Activated B cell treated with CpG ODN at 0.5 μM for 24 hours (primary cell): ENCODE results near the gene R3HDM4. TPM values are rescaled to one million over a fixed set of nuclear protein-coding genes. Genes with fewer than 3 reads are reported as not detected.

Source experiments
- ATAC-seq: fragments of 200-7000 bp; cut with Tn5 transposase; one replicate; pipeline ENCODE4 v1.10.0; 2021; ENCODE audit warnings: low read depth, mild to moderate bottlenecking, moderate library complexity
- CTCF ChIA-PET: fragments of 350-600 bp; sonication (Branson Sonifier 250); formaldehyde crosslinking; loops from one replicate; lab custom pipeline; 2021; ENCODE audit warnings: antibody characterized with exemption; lab: Charles Lee
- POLR2A ChIA-PET: fragments of 350-600 bp; sonication (Branson Sonifier 250); formaldehyde crosslinking; loops from one replicate; lab custom pipeline; 2021; ENCODE audit warnings: antibody characterized with exemption; lab: Charles Lee
- DNase-seq: peaks from one replicate; pipeline ENCODE4 v3.0.0; 2022
- H3K27ac Mint-ChIP-seq: one replicate; pipeline ENCODE4 v1.8.0; 2020; ENCODE audit warnings: mixed read lengths
- H3K27me3 Mint-ChIP-seq: one replicate; pipeline ENCODE4 v1.8.0; 2021; ENCODE audit warnings: mixed read lengths
- H3K36me3 Mint-ChIP-seq: one replicate; pipeline ENCODE4 v1.8.0; 2021; ENCODE audit warnings: low read depth, mixed read lengths
- H3K4me1 Mint-ChIP-seq: one replicate; pipeline ENCODE4 v1.8.0; 2021; ENCODE audit warnings: mixed read lengths
- H3K4me3 Mint-ChIP-seq: one replicate; pipeline ENCODE4 v1.8.0; 2020; ENCODE audit warnings: mild to moderate bottlenecking, mixed read lengths
- H3K9me3 Mint-ChIP-seq: one replicate; pipeline ENCODE4 v1.8.0; 2020; ENCODE audit warnings: mixed read lengths
- CTCF ChIP-seq: fragments of 200-600 bp; IDR thresholded peaks from one replicate; pipeline ENCODE4 v1.8.0; 2022; ENCODE audit warnings: antibody characterized with exemption, mild to moderate bottlenecking
- intact Hi-C: fragments of 100-400 bp; cut with micrococcal nuclease; formaldehyde crosslinking; loops from one replicate; pipeline ENCODE4 v1.15.1; 2024
- total RNA-seq: library from RNA; stranded (reverse); gene quantifications from 2 replicates; pipeline ENCODE4 v1.2.3, GENCODE V29; 2022

Gene R3HDM4
- 174 and 189 TPM in 2 replicates for total RNA-seq

GRCh38 chr19:913080-913748 is at the start of gene R3HDM4:
Gene R3HDM4 (minus strand): TSS chr19:913219. CDS start chr19:913157, 62 bp downstream.
- no peaks in the 10 kb centered on the region for H3K27me3 Mint-ChIP-seq

GRCh38 chr19:961866-962620 is 49.0 kb upstream of the R3HDM4 start:
- Mint-ChIP-seq H3K4me3 (no peak overlapping the region), H3K4me1 (peaks cover 2% of the 10 kb centered on the region), H3K9me3 (no peaks in the 10 kb centered on the region), H3K36me3 (peaks cover 40% of the 10 kb centered on the region), H3K27me3 (no peaks in the 10 kb centered on the region), H3K27ac (no peak overlapping the region)
- intact Hi-C loops: no loop called here
- ChIA-PET CTCF (no interaction called here), POLR2A (interaction anchor here (0.7 kb wide), 1 partner anchor 319 kb away, joined by 4 read pairs; no protein-coding TSS in a partner anchor)
- no peak for TF ChIP-seq CTCF
- ATAC-seq (no peak), DNase-seq (no peak)

More at GRCh38 chr19:913080-913748, at the start of gene R3HDM4:
- ChIA-PET CTCF (interaction anchor here (2.4 kb wide), 1 partner anchor 49 kb away, joined by 7 read pairs; no protein-coding TSS in a partner anchor), POLR2A (interaction anchor here (0.5 to 2.8 kb wide), 7 partner anchors 20 to 192 kb away, joined by 3 to 19 read pairs (median 7); partner anchors contain the start of genes MED16, RNU6-9 and WDR18)
- TF ChIP-seq CTCF: no peak
- H3K9me3 Mint-ChIP-seq: no peaks in the 10 kb centered on the region
- intact Hi-C loops: no loop called here
- H3K4me1 Mint-ChIP-seq: peaks cover 36% of the 10 kb centered on the region
- peak within 1 kb of the TSS; percentile 89 for H3K4me3 Mint-ChIP-seq
- peak; percentile 50 for ATAC-seq
- peak within 1 kb of the TSS; percentile 86 for H3K27ac Mint-ChIP-seq
- peaks cover 13% of the 10 kb centered on the region for H3K36me3 Mint-ChIP-seq
- DNase-seq: peak; percentile 85

GRCh38 chr19:960601-960938 is 47.6 kb upstream of the R3HDM4 start:
- DNase-seq (no peak), ATAC-seq (no peak)
- Mint-ChIP-seq H3K27me3 (no peaks in the 10 kb centered on the region), H3K4me1 (peaks cover 2% of the 10 kb centered on the region), H3K27ac (no peak overlapping the region), H3K4me3 (no peak overlapping the region), H3K36me3 (peaks cover 33% of the 10 kb centered on the region), H3K9me3 (no peaks in the 10 kb centered on the region)
- intact Hi-C loops: no loop called here
- no peak for TF ChIP-seq CTCF
- CTCF ChIA-PET: no interaction called here
- POLR2A ChIA-PET: no interaction called here

GRCh38 chr19:960020-960419 is 47.0 kb upstream of the R3HDM4 start:
- Mint-ChIP-seq H3K27ac (no peak overlapping the region), H3K4me1 (peaks cover 4% of the 10 kb centered on the region), H3K9me3 (no peaks in the 10 kb centered on the region), H3K36me3 (peaks cover 28% of the 10 kb centered on the region), H3K4me3 (no peak overlapping the region), H3K27me3 (no peaks in the 10 kb centered on the region)
- no peak for TF ChIP-seq CTCF
- ChIA-PET CTCF (no interaction called here), POLR2A (no interaction called here)
- no peak for ATAC-seq
- intact Hi-C loops: no loop called here
- DNase-seq: no peak
